ENCODE measurements around the gene KRTAP5-9. TPM values are rescaled to one million over a fixed set of nuclear protein-coding genes. Genes with fewer than 3 reads are reported as not detected.

Gene KRTAP5-9
- polyA plus RNA-seq, 2 of the 4 experiments (the other 2 are of a cell fraction) = not detected

DNA sequence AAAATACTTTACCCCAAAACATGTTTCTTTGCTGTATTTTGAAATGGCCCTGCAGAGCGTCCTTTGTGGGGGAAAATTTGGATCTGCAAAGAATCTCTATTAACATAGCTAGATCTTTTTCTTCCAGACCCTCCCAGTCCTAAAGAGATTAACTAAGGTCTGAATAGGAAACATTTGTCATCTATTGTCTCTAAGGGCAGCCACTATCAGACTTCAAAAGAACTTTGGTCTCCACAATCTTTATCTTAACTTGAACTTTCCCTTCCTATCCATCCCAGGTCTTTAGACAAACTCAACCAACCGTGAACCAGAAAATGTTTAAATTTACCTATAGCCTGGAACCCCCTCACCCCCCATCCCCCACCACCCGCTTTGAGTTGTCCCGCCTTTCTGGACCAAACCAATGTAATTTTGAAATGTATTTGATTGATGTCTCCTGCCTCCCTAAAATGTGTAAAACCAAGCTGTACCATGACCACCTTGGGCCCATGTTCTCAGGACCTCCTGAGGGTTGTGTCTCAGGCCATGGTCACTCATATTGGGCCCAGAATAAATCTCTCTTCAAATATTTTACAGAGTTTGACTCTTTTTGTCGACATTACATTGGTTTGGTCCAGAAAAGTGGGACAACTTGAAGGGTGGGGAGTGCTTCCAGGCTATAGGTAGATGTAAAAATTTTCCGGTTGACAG, 3.5 kb upstream of the KRTAP5-9 start:
- FAIRE-seq = no peak
- 44% methylated on average over 6 of the region's 6 CpGs for WGBS (ENCODE audit: missing lambda C conversion rate)
- CTCF ChIA-PET = interaction anchor here (1.4 to 1.5 kb wide), 2 partner anchors 19 to 36 kb away, joined by 5 to 9 read pairs; no protein-coding TSS in a partner anchor

DNA sequence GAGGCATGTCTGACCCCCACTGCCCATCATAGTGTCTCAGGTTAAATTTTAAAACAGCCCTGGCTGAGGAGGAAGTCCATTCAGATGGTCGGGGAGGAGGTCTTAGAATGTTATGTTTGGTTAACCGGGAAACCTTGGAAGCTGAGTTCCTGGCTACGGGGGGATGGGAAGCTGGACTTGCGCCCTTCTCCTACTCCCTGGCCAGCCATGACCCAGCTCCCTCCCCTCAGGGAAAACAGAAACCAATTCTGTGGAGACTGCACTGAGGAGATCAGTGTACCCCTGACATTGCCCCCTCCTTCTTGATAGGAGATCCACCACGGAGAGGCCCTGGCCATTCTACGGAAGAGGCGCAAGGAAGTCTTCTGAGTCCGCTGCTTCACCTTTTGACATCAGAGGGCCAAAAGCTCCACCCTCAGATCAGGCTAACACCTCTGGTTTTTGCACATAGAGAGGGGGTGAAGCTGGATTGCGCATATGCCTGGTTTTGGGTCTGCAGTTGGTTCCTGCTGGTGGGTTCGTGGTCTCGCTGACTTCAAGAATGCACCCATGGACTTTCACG, 2.7 kb upstream of the KRTAP5-9 start:
- 72% methylated on average over 12 of the region's 12 CpGs for WGBS (ENCODE audit: missing lambda C conversion rate)
- Histone ChIP-seq H3K4me3 (no peak overlapping the region), H3K27ac (no peak overlapping the region), H3K4me1 (no peaks in the 10 kb centered on the region), H3K4me2 (no peak overlapping the region), H3K9me3 (peaks cover 2% of the 10 kb centered on the region; the same call in 1 of the 3 replicates)
- no peak for TF ChIP-seq KDM1A (IDR thresholded peaks at IDR 0.05; ENCODE audit: low read depth)
- no peak for TF ChIP-seq FOSL2 (IDR thresholded peaks at IDR 0.05)
- no peak for TF ChIP-seq FOSL2 (CRISPR knock-in tag; IDR thresholded peaks at IDR 0.05)
- no peak for TF ChIP-seq FOXS1 (CRISPR knock-in tag; IDR thresholded peaks at IDR 0.05)
- TF ChIP-seq FOSB (CRISPR knock-in tag; IDR thresholded peaks at IDR 0.05) = no peak
- no peak for TF ChIP-seq TFCP2L1 (CRISPR knock-in tag; IDR thresholded peaks at IDR 0.05)
- TF ChIP-seq POLR2AphosphoS2 (conservative IDR thresholded peaks at IDR 0.05; ENCODE audit: low read length) = no peak
- no peak for TF ChIP-seq KDM5A (IDR thresholded peaks at IDR 0.05)
- ChIA-PET CTCF (interaction anchor here (1.2 to 1.5 kb wide), 3 partner anchors 18 to 35 kb away, joined by 3 to 9 read pairs (median 5); no protein-coding TSS in a partner anchor), POLR2A (no interaction called here)
- ATAC-seq = no peak
- DNase-seq (ENCODE audit: low read depth in 1 of 2, low spot score in 1 of 2) = no peak
- FAIRE-seq = no peak

More for the DNA sequence above, 3.5 kb upstream of the KRTAP5-9 start:
- Histone ChIP-seq H3K4me3 (no peak overlapping the region), H3K27ac (no peak overlapping the region), H3K4me1 (no peaks in the 10 kb centered on the region), H3K4me2 (no peak overlapping the region), H3K9me3 (peaks cover 2% of the 10 kb centered on the region; the same call in 1 of the 3 replicates)
- POLR2A ChIA-PET = no interaction called here
- no peak for TF ChIP-seq HEYL (CRISPR knock-in tag; IDR thresholded peaks at IDR 0.05)
- TF ChIP-seq, protein P1, sequence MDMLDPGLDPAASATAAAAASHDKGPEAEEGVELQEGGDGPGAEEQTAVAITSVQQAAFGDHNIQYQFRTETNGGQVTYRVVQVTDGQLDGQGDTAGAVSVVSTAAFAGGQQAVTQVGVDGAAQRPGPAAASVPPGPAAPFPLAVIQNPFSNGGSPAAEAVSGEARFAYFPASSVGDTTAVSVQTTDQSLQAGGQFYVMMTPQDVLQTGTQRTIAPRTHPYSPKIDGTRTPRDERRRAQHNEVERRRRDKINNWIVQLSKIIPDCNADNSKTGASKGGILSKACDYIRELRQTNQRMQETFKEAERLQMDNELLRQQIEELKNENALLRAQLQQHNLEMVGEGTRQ (IDR thresholded peaks at IDR 0.05) = no peak
- TF ChIP-seq, protein P2, sequence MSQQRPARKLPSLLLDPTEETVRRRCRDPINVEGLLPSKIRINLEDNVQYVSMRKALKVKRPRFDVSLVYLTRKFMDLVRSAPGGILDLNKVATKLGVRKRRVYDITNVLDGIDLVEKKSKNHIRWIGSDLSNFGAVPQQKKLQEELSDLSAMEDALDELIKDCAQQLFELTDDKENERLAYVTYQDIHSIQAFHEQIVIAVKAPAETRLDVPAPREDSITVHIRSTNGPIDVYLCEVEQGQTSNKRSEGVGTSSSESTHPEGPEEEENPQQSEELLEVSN (IDR thresholded peaks at IDR 0.05; ENCODE audit: borderline replicate concordance, low read depth) = no peak
- TF ChIP-seq, protein P3, sequence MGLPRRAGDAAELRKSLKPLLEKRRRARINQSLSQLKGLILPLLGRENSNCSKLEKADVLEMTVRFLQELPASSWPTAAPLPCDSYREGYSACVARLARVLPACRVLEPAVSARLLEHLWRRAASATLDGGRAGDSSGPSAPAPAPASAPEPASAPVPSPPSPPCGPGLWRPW (IDR thresholded peaks at IDR 0.05) = no peak
- no peak for TF ChIP-seq TFCP2L1 (CRISPR knock-in tag; IDR thresholded peaks at IDR 0.05)
- TF ChIP-seq, protein P4, sequence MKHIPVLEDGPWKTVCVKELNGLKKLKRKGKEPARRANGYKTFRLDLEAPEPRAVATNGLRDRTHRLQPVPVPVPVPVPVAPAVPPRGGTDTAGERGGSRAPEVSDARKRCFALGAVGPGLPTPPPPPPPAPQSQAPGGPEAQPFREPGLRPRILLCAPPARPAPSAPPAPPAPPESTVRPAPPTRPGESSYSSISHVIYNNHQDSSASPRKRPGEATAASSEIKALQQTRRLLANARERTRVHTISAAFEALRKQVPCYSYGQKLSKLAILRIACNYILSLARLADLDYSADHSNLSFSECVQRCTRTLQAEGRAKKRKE (CRISPR knock-in tag; IDR thresholded peaks at IDR 0.05; ENCODE audit: low read depth) = no peak
- TF ChIP-seq BHLHE40 (IDR thresholded peaks at IDR 0.05; ENCODE audit: low read depth, low read length) = no peak
- no peak for TF ChIP-seq EHF (CRISPR knock-in tag; IDR thresholded peaks at IDR 0.05)
- no peak for TF ChIP-seq HOXB13 (CRISPR knock-in tag; IDR thresholded peaks at IDR 0.05; ENCODE audit: low read depth)
- ATAC-seq (no peak), DNase-seq (ENCODE audit: low read depth in 1 of 2, low spot score in 1 of 2) (no peak)

DNA sequence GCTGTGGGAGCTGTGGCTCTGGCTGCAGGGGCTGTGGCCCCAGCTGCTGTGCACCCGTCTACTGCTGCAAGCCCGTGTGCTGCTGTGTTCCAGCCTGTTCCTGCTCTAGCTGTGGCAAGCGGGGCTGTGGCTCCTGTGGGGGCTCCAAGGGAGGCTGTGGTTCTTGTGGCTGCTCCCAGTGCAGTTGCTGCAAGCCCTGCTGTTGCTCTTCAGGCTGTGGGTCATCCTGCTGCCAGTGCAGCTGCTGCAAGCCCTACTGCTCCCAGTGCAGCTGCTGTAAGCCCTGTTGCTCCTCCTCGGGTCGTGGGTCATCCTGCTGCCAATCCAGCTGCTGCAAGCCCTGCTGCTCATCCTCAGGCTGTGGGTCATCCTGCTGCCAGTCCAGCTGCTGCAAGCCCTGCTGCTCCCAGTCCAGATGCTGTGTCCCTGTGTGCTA, 514 bp downstream of the KRTAP5-9 start:
- ATAC-seq = no peak; a peak in 1 of 6 replicates
- CTCF ChIA-PET = interaction anchor here (1.1 to 1.6 kb wide), 2 partner anchors 11 to 32 kb away, joined by 3 to 4 read pairs; no protein-coding TSS in a partner anchor
- POLR2A ChIA-PET = no interaction called here
- H3K4me1 ChIP-seq = no peaks in the 10 kb centered on the region
- no peak overlapping the region for H3K4me3 ChIP-seq
- no peak overlapping the region for H3K4me2 ChIP-seq
- WGBS (ENCODE audit: missing lambda C conversion rate) = 24% methylated on average over 5 of the region's 5 CpGs
- H3K27ac ChIP-seq = no peak overlapping the region
- no peak for DNase-seq (ENCODE audit: low read depth in 1 of 2, low spot score in 1 of 2)
- no peak for TF ChIP-seq MAZ (IDR thresholded peaks at IDR 0.05; ENCODE audit: borderline replicate concordance, low read depth, low read length)
- TF ChIP-seq SREBF2 (IDR thresholded peaks at IDR 0.05) = no peak
- TF ChIP-seq ZFP36 (IDR thresholded peaks at IDR 0.05; ENCODE audit: borderline replicate concordance, partially characterized antibody) = no peak
- no peak for TF ChIP-seq RNF2 (IDR thresholded peaks at IDR 0.05; ENCODE audit: borderline replicate concordance, low read depth)
- TF ChIP-seq HEYL (CRISPR knock-in tag; IDR thresholded peaks at IDR 0.05) = no peak
- no peak for TF ChIP-seq CEBPB (IDR thresholded peaks at IDR 0.05)
- TF ChIP-seq BHLHE40 (IDR thresholded peaks at IDR 0.05; ENCODE audit: low read depth, low read length) = no peak
- TF ChIP-seq EP300 (IDR thresholded peaks at IDR 0.05) = no peak
- no peak for TF ChIP-seq RARB (CRISPR knock-in tag; IDR thresholded peaks at IDR 0.05)
- no peak for TF ChIP-seq ZNF302 (CRISPR knock-in tag; IDR thresholded peaks at IDR 0.05)
- TF ChIP-seq SMC3 (IDR thresholded peaks at IDR 0.05) = no peak
- TF ChIP-seq, protein P5, sequence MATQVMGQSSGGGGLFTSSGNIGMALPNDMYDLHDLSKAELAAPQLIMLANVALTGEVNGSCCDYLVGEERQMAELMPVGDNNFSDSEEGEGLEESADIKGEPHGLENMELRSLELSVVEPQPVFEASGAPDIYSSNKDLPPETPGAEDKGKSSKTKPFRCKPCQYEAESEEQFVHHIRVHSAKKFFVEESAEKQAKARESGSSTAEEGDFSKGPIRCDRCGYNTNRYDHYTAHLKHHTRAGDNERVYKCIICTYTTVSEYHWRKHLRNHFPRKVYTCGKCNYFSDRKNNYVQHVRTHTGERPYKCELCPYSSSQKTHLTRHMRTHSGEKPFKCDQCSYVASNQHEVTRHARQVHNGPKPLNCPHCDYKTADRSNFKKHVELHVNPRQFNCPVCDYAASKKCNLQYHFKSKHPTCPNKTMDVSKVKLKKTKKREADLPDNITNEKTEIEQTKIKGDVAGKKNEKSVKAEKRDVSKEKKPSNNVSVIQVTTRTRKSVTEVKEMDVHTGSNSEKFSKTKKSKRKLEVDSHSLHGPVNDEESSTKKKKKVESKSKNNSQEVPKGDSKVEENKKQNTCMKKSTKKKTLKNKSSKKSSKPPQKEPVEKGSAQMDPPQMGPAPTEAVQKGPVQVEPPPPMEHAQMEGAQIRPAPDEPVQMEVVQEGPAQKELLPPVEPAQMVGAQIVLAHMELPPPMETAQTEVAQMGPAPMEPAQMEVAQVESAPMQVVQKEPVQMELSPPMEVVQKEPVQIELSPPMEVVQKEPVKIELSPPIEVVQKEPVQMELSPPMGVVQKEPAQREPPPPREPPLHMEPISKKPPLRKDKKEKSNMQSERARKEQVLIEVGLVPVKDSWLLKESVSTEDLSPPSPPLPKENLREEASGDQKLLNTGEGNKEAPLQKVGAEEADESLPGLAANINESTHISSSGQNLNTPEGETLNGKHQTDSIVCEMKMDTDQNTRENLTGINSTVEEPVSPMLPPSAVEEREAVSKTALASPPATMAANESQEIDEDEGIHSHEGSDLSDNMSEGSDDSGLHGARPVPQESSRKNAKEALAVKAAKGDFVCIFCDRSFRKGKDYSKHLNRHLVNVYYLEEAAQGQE (IDR thresholded peaks at IDR 0.05) = no peak
- no peak for FAIRE-seq
- H3K9me3 ChIP-seq = peaks cover 2% of the 10 kb centered on the region; the same call in 1 of the 3 replicates
